ENCODE results near the gene ZNF211.

DNA sequence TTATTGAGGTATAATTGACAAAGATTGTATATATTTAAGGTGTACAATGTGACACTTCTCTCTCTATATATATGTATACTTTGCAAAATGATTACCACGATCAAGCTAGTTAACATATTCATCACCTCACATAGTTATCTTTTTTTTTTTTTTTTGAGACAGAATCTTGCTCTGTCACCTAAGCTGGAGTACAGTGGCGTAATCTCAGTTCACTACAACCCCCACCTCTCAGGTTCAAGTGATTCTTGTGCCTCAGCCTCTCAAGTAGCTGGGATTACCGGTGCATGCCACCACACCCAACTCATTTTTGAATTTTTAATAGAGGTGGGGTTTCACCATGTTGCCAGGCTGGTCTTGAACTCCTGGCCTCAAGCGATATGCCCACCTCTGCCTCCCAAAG is 39.5 kb downstream of the ZNF211 start:
- TF ChIP-seq SIRT6 (IDR thresholded peaks at IDR 0.05; ENCODE audit: low read depth, low read length) = no peak
- TF ChIP-seq, protein P1, sequence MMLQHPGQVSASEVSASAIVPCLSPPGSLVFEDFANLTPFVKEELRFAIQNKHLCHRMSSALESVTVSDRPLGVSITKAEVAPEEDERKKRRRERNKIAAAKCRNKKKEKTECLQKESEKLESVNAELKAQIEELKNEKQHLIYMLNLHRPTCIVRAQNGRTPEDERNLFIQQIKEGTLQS (IDR thresholded peaks at IDR 0.05) = no peak
- TF ChIP-seq, protein P1 (CRISPR knock-in tag; conservative IDR thresholded peaks at IDR 0.05) = no peak
- no peak for TF ChIP-seq RAD21 (CRISPR knock-in tag; conservative IDR thresholded peaks at IDR 0.05 in 1 of 2, IDR thresholded peaks at IDR 0.05 in 1 of 2)
- no peak for TF ChIP-seq BRCA1 (IDR thresholded peaks at IDR 0.05)
- no peak for TF ChIP-seq BRCA1 (CRISPR knock-in tag; IDR thresholded peaks at IDR 0.05)

All from K562 (cell line).